K562 (cell line): ENCODE data around the gene PRLHR. TPM values are rescaled to one million over a fixed set of nuclear protein-coding genes. Genes with fewer than 3 reads are reported as not detected.

ENCODE experiments used
- ATAC-seq: fragments of 200-7000 bp; cut with Tn5 transposase; 3 replicates; pipeline ENCODE4 v1.9.1; 2020; ENCODE audit warnings: moderate library complexity
- BruUV-seq: library from RNA; stranded (reverse); fragments of 400-500 nt; replicated peaks from 2 replicates; lab custom pipeline; 2021; lab: Mats Ljungman, UMichigan
- CTCF ChIA-PET: fragments of 300-600 bp; formaldehyde crosslinking; extraction: SDS; loops from one replicate; lab custom pipeline; 2021; ENCODE audit warnings: low intra/inter-chr PET ratio; lab: Yijun Ruan, JAX
- POLR2A ChIA-PET: fragments of 300-600, 350-650 bp; sonication (Branson Sonifier 250); formaldehyde crosslinking; extraction: SDS; loops from one replicate; lab custom pipeline; 2021; ENCODE audit warnings: antibody characterized with exemption, inconsistent platforms; lab: Yijun Ruan, JAX
- DNase-seq, 4 experiments: peaks; one replicate each; pipeline versions ENCODE4 v3.0.0 to v3.0.0-alpha.2; 2011 to 2018; ENCODE audit warnings: low spot score in 3 of 4, mixed read lengths in 3 of 4; ENCODE audit errors: extremely low read depth in 1 of 4
- FAIRE-seq: peaks from 2 replicates; lab custom pipeline; 2011; peaks lifted over from hg19 to GRCh38; lab: Jason Lieb, UNC
- H2AFZ ChIP-seq: 2 replicates; pipeline ENCODE4 v1.6.0; 2011; ENCODE audit warnings: low read depth, low read length, control low read depth, inconsistent platforms
- H3K27ac ChIP-seq: fragments of 200-600 bp; 3 replicates; pipeline ENCODE4 v1.8.0; 2011; ENCODE audit warnings: low read depth, mild to moderate bottlenecking, control low read depth, inconsistent platforms, low read length, moderate library complexity, mixed read lengths; ENCODE audit errors: extremely low read depth
- H3K27me3 ChIP-seq, 2 experiments: fragments of 300-600 bp in 1 of 2; 2 replicates in 1 of 2; 3 replicates in 1 of 2; pipeline versions ENCODE4 v1.6.0 to v1.8.0; 2011; ENCODE audit warnings: inconsistent platforms in 2 of 2, low read length in 2 of 2, mild to moderate bottlenecking in 1 of 2, mixed read lengths in 1 of 2, moderate library complexity in 1 of 2; ENCODE audit not compliant: control insufficient read depth in 2 of 2, insufficient read depth in 2 of 2
- H3K36me3 ChIP-seq: fragments of 300-600 bp; 3 replicates; pipeline ENCODE4 v1.8.0; 2011; ENCODE audit warnings: mild to moderate bottlenecking, low read length, inconsistent platforms; ENCODE audit not compliant: control insufficient read depth, insufficient read depth
- H3K4me1 ChIP-seq, 2 experiments: fragments of 200-600 bp in 1 of 2; replicated peaks in 1 of 2; 2 replicates in 1 of 2; 3 replicates in 1 of 2; pipeline versions ENCODE4 v1.5.1 to v1.8.0; 2011; ENCODE audit warnings: inconsistent platforms in 2 of 2, low read length in 2 of 2, mild to moderate bottlenecking in 1 of 2, mixed read lengths in 1 of 2, moderate library complexity in 1 of 2; ENCODE audit not compliant: control insufficient read depth in 2 of 2, insufficient read depth in 2 of 2
- H3K4me2 ChIP-seq: 2 replicates; pipeline ENCODE4 v1.6.1; 2011; ENCODE audit warnings: low read length, control low read depth, inconsistent platforms, mixed read lengths; ENCODE audit not compliant: insufficient read depth
- H3K4me3 ChIP-seq: fragments of 200-600 bp; sonication (generic), shearing (Covaris generic); 2 replicates; pipeline ENCODE4 v1.5.1; 2016; ENCODE audit warnings: control low read depth, inconsistent platforms
- H3K79me2 ChIP-seq: fragments of 200-600 bp; 3 replicates; pipeline ENCODE4 v1.8.0; 2011; ENCODE audit warnings: low read length, inconsistent platforms; ENCODE audit not compliant: control insufficient read depth, insufficient read depth
- H3K9ac ChIP-seq, 2 experiments: 2 replicates each; pipeline versions ENCODE4 v1.6.0 to v1.6.1; 2011; ENCODE audit warnings: low read depth in 2 of 2, low read length in 2 of 2, control low read depth in 1 of 2, inconsistent platforms in 1 of 2, mild to moderate bottlenecking in 1 of 2, mixed read lengths in 1 of 2; ENCODE audit not compliant: insufficient read depth in 1 of 2
- H3K9me1 ChIP-seq: one replicate; pipeline ENCODE4 v1.6.0; 2011; ENCODE audit warnings: inconsistent platforms, mild to moderate bottlenecking, low read length, moderate library complexity; ENCODE audit not compliant: control insufficient read depth, insufficient read depth
- H3K9me3 ChIP-seq: replicated peaks from 2 replicates; pipeline ENCODE4 v1.5.1; 2011; ENCODE audit warnings: low read depth, low read length, inconsistent platforms; ENCODE audit not compliant: control insufficient read depth, insufficient read depth
- H4K20me1 ChIP-seq: replicated peaks from 2 replicates; pipeline ENCODE4 v1.6.1; 2011; ENCODE audit warnings: low read length, inconsistent platforms, mixed read lengths; ENCODE audit not compliant: control insufficient read depth, insufficient read depth
- ETV5 ChIP-seq: sonication (generic); formaldehyde crosslinking; IDR thresholded peaks from 2 replicates; pipeline ENCODE4 v1.4.0; 2020; ENCODE audit warnings: low read depth, mild to moderate bottlenecking, missing genetic modification reagents
- FOXJ2 ChIP-seq: fragments of 200-800 bp; sonication (Bioruptor generic); IDR thresholded peaks from 2 replicates; pipeline ENCODE4 v1.6.1; 2016; ENCODE audit warnings: missing genetic modification characterization, missing compliant biosample characterization
- MTA3 ChIP-seq: fragments of 450-650 bp; formaldehyde crosslinking; IDR thresholded peaks from 2 replicates; pipeline ENCODE4 v1.6.1; 2017; ENCODE audit warnings: mild to moderate bottlenecking, borderline replicate concordance
- RBM15 ChIP-seq: fragments of 200-400 bp; formaldehyde crosslinking; IDR thresholded peaks from 2 replicates; pipeline ENCODE4 v1.6.1; 2018; ENCODE audit warnings: mild to moderate bottlenecking, low read length, moderate library complexity; ENCODE audit not compliant: insufficient read depth
- ZNF23 ChIP-seq: fragments of 250-450 bp; sonication (Bioruptor Pico); IDR thresholded peaks from 2 replicates; pipeline ENCODE4 v1.4.0; 2020; ENCODE audit warnings: mild to moderate bottlenecking
- ZNF311 ChIP-seq: fragments of 250-450 bp; sonication (Bioruptor Pico); IDR thresholded peaks from 2 replicates; pipeline ENCODE4 v1.4.0; 2020; ENCODE audit warnings: mild to moderate bottlenecking, moderate library complexity
- ZNF384 ChIP-seq: IDR thresholded peaks from 2 replicates; pipeline ENCODE4 v1.6.1; 2012; ENCODE audit warnings: low read depth, low read length, improper control_type of control experiment
- ZNF444 ChIP-seq: fragments of 250-450 bp; sonication (Bioruptor Pico); IDR thresholded peaks from 2 replicates; pipeline ENCODE4 v1.4.0; 2020; ENCODE audit warnings: mild to moderate bottlenecking, moderate library complexity
- ZNF586 ChIP-seq: fragments of 450-650 bp; formaldehyde crosslinking; conservative IDR thresholded peaks from 2 replicates; pipeline ENCODE4 v1.4.0; 2020; ENCODE audit warnings: mild to moderate bottlenecking, moderate library complexity
- ZNF766 ChIP-seq: fragments of 200-800 bp; sonication (Bioruptor generic); conservative IDR thresholded peaks from 2 replicates; pipeline ENCODE4 v1.6.1; 2016; ENCODE audit warnings: missing genetic modification characterization, missing compliant biosample characterization
- WGBS: fragments of 100-300 bp; shearing (Covaris generic); methylation state at CpG from one replicate; pipeline ENCODE4 v1.1.6; 2016; ENCODE audit warnings: low coverage, mixed read lengths; ENCODE audit not compliant: insufficient coverage; ENCODE audit errors: missing lambda C conversion rate; 5-methylcytosine and 5-hydroxymethylcytosine counted together
- in situ Hi-C: fragments of 300-500 bp; cut with MboI; formaldehyde crosslinking; loops from 4 replicates; pipeline ENCODE4 v1.15.0; 2018; ENCODE audit warnings: inconsistent platforms, mixed read lengths
- intact Hi-C: fragments of 100-400 bp; cut with micrococcal nuclease; formaldehyde crosslinking; loops from 2 replicates; pipeline ENCODE4 v1.14.2; 2022
- polyA plus RNA-seq, 8 experiments: library from polyadenylated mRNA; depleted of rRNA in 4 of 8; stranded (reverse) in 5 of 8; unstranded in 3 of 8; fragments of >200 nt; fragmentation: Nextera tagmentation in 2 of 8; fragmentation: Illumina TruSeq in 1 of 8; extraction: Ambion mirVana in 2 of 8; extraction: Trizol in 1 of 8; gene quantifications; 2 replicates each; pipeline versions ENCODE4 v1.2.1 to v1.2.3, GENCODE V29; 2011 to 2014; ENCODE audit warnings: inconsistent platforms in 1 of 8, missing spikeins in 1 of 8
- total RNA-seq, 7 experiments: library from RNA; depleted of rRNA in 6 of 7; stranded (reverse); fragments of >200 nt in 6 of 7; fragmentation: Illumina TruSeq in 2 of 7; extraction: Trizol in 2 of 7; gene quantifications; 2 replicates each; pipeline versions ENCODE4 v1.2.1 to v1.2.3, GENCODE V29; 2011 to 2021; ENCODE audit warnings: low replicate concordance in 1 of 7

The PRLHR gene
- total and polyA plus RNA-seq, 9 of the 15 experiments (the other 6 are each of a cell fraction or from before 2014, with no cell fraction given), result not detected

DNA sequence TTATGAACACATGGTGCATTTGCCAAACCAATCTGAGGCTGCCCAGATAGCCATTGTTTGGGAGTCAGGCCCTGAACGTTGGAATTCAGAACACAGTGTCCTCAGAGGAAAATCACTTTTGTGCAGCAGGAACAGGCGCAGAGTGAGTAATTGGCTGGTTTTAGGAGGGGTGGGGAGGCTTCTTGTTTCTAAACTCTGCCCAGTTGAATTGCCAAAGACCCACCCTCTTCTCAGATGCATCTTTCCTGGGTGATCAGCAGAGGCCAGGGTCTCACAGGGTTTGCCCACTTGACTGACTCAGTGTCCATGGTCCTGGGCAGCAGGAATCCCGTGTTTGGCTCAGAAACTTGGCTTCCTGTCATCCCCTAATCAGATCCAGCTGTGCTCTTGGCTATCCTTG, 24.3 kb downstream of the PRLHR start (continued):
- TF ChIP-seq MTA3, result no peak

DNA sequence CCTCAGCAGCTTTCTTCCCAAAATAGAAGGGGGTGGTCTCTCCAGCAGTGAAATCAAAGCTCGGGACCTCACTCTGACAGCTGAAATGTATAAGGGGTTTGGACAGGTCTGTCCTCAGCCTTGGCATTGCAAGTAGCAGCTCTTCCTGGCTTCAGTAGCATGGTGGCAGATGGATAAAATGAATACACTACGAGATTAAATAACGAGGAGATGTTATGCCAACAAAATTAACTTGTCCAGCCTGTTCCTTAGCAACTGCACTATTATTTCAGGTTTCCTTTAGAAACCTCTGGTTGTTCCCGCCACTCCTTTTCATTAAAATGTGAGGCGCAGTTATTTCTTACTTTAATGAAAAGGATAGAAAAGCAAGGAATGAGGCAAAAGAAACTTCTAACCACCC, 24.9 kb downstream of the PRLHR start:
- H3K9me3 ChIP-seq, result no peaks in the 10 kb centered on the region
- DNase-seq, result no peak
- POLR2A ChIA-PET, result no interaction called here
- H3K79me2 ChIP-seq, result no peaks in the 10 kb centered on the region
- no peak overlapping the region for H2AFZ ChIP-seq
- CTCF ChIA-PET, result interaction anchor here (4.1 kb wide), 1 partner anchor 231 kb away, joined by 44 read pairs; no protein-coding TSS in a partner anchor
- H3K9me1 ChIP-seq, result no peaks in the 10 kb centered on the region
- BruUV-seq, result no TSS peak
- ATAC-seq, result no peak
- H3K4me3 ChIP-seq, result no peak overlapping the region
- no peaks in the 10 kb centered on the region for H3K4me1 ChIP-seq
- WGBS, result 0% methylated on average over 4 of the region's 5 CpGs
- intact Hi-C loops (no loop called here), in situ Hi-C loops (no loop called here)
- H3K4me2 ChIP-seq, result no peak overlapping the region
- no peak for TF ChIP-seq ZNF23 (CRISPR knock-in tag)
- TF ChIP-seq RBM15, result no peak
- TF ChIP-seq FOXJ2 (tag), result no peak
- no peak for TF ChIP-seq ZNF586 (CRISPR knock-in tag)
- TF ChIP-seq ZNF311, result no peak
- TF ChIP-seq ZNF766 (CRISPR knock-in tag), result no peak
- TF ChIP-seq ZNF384, result no peak
- TF ChIP-seq ETV5 (CRISPR knock-in tag), result no peak
- no peak for TF ChIP-seq ZNF444 (CRISPR knock-in tag)
- no peaks in the 10 kb centered on the region for H4K20me1 ChIP-seq
- no peak overlapping the region for H3K9ac ChIP-seq
- no peak overlapping the region for H3K27ac ChIP-seq
- H3K36me3 ChIP-seq, result no peaks in the 10 kb centered on the region
- FAIRE-seq, result no peak
- peaks cover 0 to 23% of the 10 kb centered on the region in 2 experiments; a peak in 3 of 5 replicates for H3K27me3 ChIP-seq
